GM18508 (cell line): Measurements from ENCODE around the gene SNAPC1.
"Not testable (repeated sequence)": the region's sequence is repeated elsewhere in the genome, so short reads cannot be mapped to it uniquely, and the experiment has no call there.

ENCODE experiments used
- ATAC-seq: cut with Tn5 transposase; IDR thresholded peaks from one replicate; pipeline ENCODE4 v1.9.1; 2021; ENCODE audit warnings: moderate number of reproducible peaks; ENCODE audit not compliant: insufficient read depth, unreplicated experiment

SNAPC1 gene

GRCh38 chr14:61749264-61749663, 13.0 kb upstream of the SNAPC1 start:
- no peak for ATAC-seq

DNA sequence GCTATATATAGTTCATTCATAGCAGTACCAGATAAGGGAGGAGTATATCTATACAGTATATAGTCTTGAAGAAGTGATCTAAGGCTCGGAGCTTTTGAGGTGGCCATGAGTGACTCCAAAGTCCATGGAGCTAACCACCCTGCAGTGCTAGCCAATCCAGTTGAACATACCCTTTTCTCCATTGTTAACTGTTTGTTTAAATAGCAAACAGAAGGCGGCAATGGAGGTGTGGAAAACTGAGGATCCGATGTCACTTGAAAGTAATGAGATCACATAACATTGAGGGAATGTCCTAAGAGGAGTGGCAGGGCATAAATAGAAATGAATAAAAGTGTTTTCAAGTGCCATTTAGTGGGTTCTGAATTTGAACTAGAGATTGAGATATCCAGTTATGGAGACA, 12.4 kb upstream of the SNAPC1 start:
- ATAC-seq, result no peak

DNA sequence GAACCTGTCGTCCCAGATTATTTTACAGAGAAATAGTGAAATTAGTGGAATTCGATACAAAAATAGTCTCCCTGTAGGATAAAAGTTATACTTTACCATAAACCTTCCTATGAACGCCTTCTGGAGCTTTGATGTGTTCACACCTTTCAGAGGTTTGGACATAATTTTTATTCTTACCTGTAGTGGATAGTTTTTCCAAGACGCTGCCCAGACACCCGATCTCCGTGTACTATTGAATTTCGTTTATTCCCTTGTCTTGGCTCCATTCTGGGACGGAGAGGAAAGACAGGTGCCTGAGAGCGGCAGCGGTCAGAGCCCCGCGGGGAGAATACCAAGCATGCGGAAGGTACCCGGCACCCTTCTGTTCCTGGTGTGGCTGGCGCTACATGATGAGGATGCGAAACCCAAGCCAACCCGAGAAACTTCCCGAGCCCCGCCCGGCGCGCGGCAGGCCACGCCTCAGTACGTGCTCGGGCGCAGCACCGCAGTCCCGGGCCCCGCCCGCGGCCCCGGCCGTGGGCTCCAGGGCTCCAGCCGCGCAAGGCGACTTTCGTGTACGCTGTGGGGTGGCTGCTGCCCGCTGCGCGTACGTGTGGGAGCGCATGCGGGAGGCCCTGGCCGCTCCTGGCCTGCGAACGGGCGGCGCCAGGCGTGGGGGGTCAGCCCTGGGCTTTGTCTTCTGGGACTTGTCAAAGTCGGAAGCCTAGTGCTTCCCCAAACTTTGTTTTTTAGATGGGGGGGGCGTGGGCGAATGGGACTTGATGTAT, 11.3 kb upstream of the SNAPC1 start:
- peak; percentile 82 for ATAC-seq

DNA sequence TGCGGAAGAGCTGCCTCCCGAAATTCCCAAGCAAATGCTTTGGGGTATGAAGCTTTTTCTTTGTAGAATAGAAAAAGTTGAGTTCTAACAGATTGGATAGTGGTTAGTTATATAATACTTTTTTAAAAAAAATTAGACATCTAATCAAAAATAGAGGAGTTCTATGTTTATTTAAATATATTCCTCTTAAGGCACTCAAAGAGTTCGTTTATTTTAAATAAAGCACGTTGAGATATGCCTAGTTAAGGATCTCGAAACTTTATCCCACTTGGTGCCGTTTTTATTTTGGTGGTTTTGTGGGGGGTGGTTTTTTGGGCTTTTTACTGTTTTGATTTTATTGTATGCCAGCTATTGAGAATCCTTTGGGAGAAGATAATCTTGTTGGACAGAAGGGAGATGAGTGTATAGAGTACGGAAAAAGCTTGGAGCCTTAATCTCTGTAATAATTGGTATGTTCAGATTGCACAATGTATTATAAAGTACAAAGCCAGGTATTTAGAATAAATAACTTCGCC, 10.7 kb upstream of the SNAPC1 start:
- ATAC-seq, result no peak

DNA sequence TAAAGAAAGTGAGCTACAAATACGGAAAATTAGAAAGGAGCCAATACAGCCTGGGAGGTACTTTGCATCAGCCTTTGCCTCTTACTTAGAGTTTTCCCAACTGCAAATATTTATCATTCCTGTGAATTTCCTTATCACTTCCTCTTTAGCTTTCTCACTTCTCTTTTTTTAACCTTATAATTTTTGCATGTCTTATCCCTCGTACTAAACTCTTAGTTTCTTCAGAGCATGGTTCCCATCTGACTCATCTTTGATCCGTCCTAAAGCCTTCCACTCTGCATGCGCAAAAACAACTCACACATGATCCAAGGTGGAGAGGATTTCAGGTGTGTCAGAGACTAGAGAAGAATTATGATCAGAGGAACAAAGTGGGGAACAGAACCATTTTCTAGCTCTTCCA, 9.6 kb upstream of the SNAPC1 start:
- ATAC-seq, result peak; percentile 50

GRCh38 chr14:61753631-61754030, 8.6 kb upstream of the SNAPC1 start:
- ATAC-seq, result no peak

GRCh38 chr14:61754627-61755381, 7.4 kb upstream of the SNAPC1 start:
- ATAC-seq, result no peak

- not testable (repeated sequence) for ATAC-seq
These were observed 6.9 kb upstream of the SNAPC1 start for GRCh38 chr14:61755382-61755742.

DNA sequence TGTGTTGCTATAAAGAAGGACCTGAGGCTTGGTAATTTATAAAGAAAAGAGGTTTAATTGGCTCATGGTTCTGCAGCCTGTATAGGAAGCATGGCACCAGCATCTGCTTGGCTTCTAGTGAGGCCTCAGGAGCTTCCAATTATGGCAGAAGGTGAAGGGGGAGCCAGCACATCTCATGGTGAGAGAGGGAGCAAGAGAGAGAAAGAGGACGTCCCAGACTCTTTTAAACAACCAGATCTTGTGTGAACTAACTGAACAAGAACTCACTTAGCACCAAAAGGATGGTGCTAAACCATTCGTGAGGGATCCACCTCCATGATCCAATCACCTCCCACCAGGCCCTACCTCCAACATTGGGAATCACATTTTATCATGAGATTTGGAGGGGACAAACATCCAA, 6.1 kb upstream of the SNAPC1 start:
- no peak for ATAC-seq

GRCh38 chr14:61759878-61760277, 2.3 kb upstream of the SNAPC1 start:
- no peak for ATAC-seq

- peak; percentile 7 for ATAC-seq
These were observed 663 bp upstream of the SNAPC1 start for GRCh38 chr14:61761557-61761956.

- no peak for ATAC-seq
These were observed 2.3 kb downstream of the SNAPC1 start for GRCh38 chr14:61764342-61765122.

- no peak for ATAC-seq
These were observed 3.2 kb downstream of the SNAPC1 start for GRCh38 chr14:61765225-61765943.

- no peak for ATAC-seq
These were observed 3.9 kb downstream of the SNAPC1 start for GRCh38 chr14:61766151-61766550.

DNA sequence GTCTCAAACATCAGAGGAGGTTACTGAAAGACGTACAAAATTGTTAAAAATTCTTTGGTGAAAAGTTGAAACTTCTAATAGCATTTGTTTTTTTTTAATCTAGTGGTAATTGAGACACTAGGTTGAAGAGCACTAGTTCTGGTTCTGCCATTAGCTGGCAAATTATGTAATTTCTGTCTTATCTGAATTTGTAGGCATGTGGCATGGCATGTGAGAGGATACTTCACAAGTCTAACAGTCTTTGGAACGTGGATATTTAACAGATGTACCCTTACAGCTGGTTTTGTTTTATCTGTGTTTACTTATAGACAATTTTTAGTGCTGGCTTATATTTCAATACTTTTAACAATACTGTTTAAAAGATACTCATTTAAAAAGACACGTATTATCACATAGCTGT, 6.0 kb downstream of the SNAPC1 start:
- no peak for ATAC-seq

DNA sequence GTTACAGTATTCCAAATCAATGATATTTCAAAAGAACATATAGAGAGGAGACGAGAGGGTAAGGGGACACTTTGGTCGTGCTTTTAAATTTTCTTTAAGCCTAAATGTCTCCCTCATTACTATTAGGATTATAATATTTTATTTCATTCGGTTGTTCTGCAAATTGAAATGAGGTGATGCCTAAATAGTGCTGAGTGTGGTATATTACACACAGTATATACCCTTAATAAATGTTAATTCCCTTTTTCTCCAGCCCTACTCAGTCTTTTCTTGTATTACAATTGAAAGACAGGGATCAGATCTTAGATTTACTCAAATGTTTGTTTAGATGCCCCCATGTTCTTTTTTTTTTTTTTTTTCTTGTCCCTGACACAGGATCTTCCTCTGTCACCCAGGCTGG, 7.7 kb downstream of the SNAPC1 start:
- ATAC-seq, result no peak

DNA sequence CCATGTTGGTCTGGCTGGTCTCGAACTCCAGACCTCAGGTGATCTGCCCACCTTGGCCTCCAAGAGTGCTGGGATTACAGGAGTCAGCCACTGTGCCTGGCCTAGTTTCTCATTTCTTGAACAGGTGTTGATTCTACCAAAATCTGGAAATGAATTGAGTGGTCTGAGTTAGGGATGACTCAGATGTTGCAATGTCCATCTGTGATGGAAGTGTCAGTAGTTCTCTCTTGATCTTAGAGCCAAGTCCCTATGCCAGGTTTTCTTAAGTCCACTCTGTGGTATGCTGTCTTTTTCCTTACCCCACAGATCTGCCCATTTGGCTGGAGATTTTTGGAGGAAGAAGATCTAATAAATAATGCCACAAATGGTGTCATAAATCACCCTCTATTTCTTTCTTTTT, 12.6 kb downstream of the SNAPC1 start:
- ATAC-seq, result no peak

DNA sequence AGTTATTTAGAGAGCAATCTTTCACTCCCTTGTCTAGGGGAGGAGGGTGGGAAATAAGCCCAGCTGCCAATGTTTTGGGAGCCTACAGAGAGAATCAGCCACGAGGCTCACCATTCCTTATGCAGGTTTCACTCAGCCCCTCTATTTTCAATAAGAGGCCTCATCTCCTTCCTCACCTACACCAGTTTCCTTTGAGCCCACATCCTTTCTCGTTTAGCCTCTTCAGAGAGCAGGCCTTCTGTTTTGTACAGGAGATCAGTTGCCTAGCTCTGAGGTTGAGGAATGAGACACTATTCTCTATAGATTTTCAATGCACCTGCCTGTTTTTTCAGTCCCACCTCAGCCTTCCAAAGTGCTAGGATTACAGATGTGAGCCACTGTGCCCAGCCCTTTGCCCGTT, 17.9 kb downstream of the SNAPC1 start:
- no peak for ATAC-seq

DNA sequence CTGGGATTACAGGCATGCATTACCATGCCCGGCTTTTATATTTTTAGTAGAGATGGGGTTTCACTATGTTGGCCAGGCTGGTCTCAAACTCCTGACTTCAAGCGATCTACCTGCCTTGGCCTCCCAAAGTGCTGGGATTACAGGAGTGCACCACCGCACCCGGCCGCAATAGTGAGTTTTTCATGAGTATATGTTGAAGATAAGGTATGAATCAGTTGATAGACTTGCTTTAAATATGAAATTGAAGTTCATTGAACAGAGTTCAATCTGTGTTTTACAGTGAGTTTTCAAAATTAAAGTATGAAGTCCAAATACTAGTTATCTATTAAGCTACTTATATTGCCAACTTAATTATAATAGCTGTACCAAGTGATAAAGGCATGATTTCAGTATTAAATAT, 35.1 kb downstream of the SNAPC1 start:
- ATAC-seq, result no peak

GRCh38 chr14:61802010-61802568, 39.9 kb downstream of the SNAPC1 start:
- ATAC-seq, result no peak
